SK-N-SH (cell line): ENCODE results near the gene TPH2. TPM values are rescaled to one million over a fixed set of nuclear protein-coding genes. Genes with fewer than 3 reads are reported as not detected.

ENCODE experiments used
- CTCF ChIA-PET: fragments of 300-600, 350-600 bp; formaldehyde crosslinking; extraction: SDS; loops from one replicate; lab custom pipeline; 2021; lab: Yijun Ruan, JAX
- POLR2A ChIA-PET: fragments of 350-600 bp; sonication (Branson Sonifier 250); formaldehyde crosslinking; extraction: SDS; loops from one replicate; lab custom pipeline; 2020; ENCODE audit warnings: antibody characterized with exemption, inconsistent platforms; lab: Yijun Ruan, JAX
- DNase-seq: peaks from one replicate; pipeline ENCODE4 v3.0.0; 2012
- H2AFZ ChIP-seq: fragments of 200-600 bp; sonication (generic); 2 replicates; pipeline ENCODE4 v1.8.1; 2016; ENCODE audit warnings: antibody characterized with exemption, mild to moderate bottlenecking, low read depth
- H3F3A ChIP-seq: fragments of 200-600 bp; sonication (generic); replicated peaks from 2 replicates; pipeline ENCODE3; 2016; ENCODE audit warnings: antibody characterized with exemption, mild to moderate bottlenecking; ENCODE audit not compliant: insufficient read depth
- H3K27ac ChIP-seq, 2 experiments: fragments of 200-500 bp in 1 of 2; fragments of 200-600 bp in 1 of 2; sonication (Bioruptor generic) in 1 of 2; sonication (generic), shearing (Covaris generic) in 1 of 2; 2 replicates each; pipeline versions ENCODE4 v1.5.1 to v1.6.1; 2014 to 2016; ENCODE audit warnings: low read depth in 2 of 2, inconsistent platforms in 1 of 2, low read length in 1 of 2, mild to moderate bottlenecking in 1 of 2, mixed read lengths in 1 of 2
- H3K27me3 ChIP-seq: fragments of 200-600 bp; sonication (generic), shearing (Covaris generic); 2 replicates; pipeline ENCODE4 v1.6.1; 2016; ENCODE audit warnings: mixed run types; ENCODE audit not compliant: insufficient read depth
- H3K36me3 ChIP-seq, 2 experiments: fragments of 200-500 bp in 1 of 2; fragments of 200-600 bp in 1 of 2; sonication (Bioruptor generic) in 1 of 2; sonication (generic) in 1 of 2; replicated peaks in 1 of 2; 2 replicates each; pipeline versions ENCODE3 to v1.5.1; 2014 to 2016; ENCODE audit warnings: low read length in 1 of 2, mild to moderate bottlenecking in 1 of 2; ENCODE audit not compliant: insufficient read depth in 2 of 2, control insufficient read depth in 1 of 2
- H3K4me1 ChIP-seq, 2 experiments: fragments of 200-500 bp in 1 of 2; fragments of 200-600 bp in 1 of 2; sonication (Bioruptor generic) in 1 of 2; sonication (generic), shearing (Covaris generic) in 1 of 2; 2 replicates each; pipeline versions ENCODE4 v1.5.1 to v1.6.1; 2014 to 2016; ENCODE audit warnings: low read depth in 1 of 2, low read length in 1 of 2, mixed run types in 1 of 2; ENCODE audit not compliant: insufficient read depth in 2 of 2, control insufficient read depth in 1 of 2
- H3K4me2 ChIP-seq: fragments of 200-600 bp; sonication (generic), shearing (Covaris generic); 2 replicates; pipeline ENCODE4 v1.6.1; 2017; ENCODE audit warnings: mixed run types
- H3K4me3 ChIP-seq, 2 experiments: fragments of 200-500 bp in 1 of 2; fragments of 200-600 bp in 1 of 2; sonication (Bioruptor generic) in 1 of 2; sonication (generic), shearing (Covaris generic) in 1 of 2; 2 replicates each; pipeline versions ENCODE4 v1.5.1 to v1.8.1; 2014 to 2016; ENCODE audit warnings: low read depth in 2 of 2, inconsistent platforms in 1 of 2, low read length in 1 of 2, mild to moderate bottlenecking in 1 of 2, mixed read lengths in 1 of 2, moderate library complexity in 1 of 2
- H3K79me2 ChIP-seq: fragments of 200-600 bp; sonication (generic); 2 replicates; pipeline ENCODE4 v1.8.1; 2017; ENCODE audit warnings: mild to moderate bottlenecking; ENCODE audit not compliant: insufficient read depth
- H3K9ac ChIP-seq: fragments of 200-600 bp; sonication (generic); 2 replicates; pipeline ENCODE4 v1.6.1; 2017; ENCODE audit warnings: mixed run types
- H3K9me2 ChIP-seq: fragments of 200-600 bp; sonication (generic); 2 replicates; pipeline ENCODE4 v1.6.1; 2017; ENCODE audit warnings: mixed run types
- H3K9me3 ChIP-seq: fragments of 200-600 bp; sonication (generic); 2 replicates; pipeline ENCODE4 v1.6.1; 2017; ENCODE audit warnings: mixed run types, mild to moderate bottlenecking, moderate library complexity
- H4K20me1 ChIP-seq: fragments of 200-600 bp; sonication (generic); 2 replicates; pipeline ENCODE4 v1.6.1; 2017; ENCODE audit warnings: mild to moderate bottlenecking, mixed run types; ENCODE audit not compliant: insufficient read depth
- CHD2 ChIP-seq: fragments of 150-350 bp; IDR thresholded peaks from 2 replicates; pipeline ENCODE4 v1.6.1; 2018; ENCODE audit warnings: low read length; ENCODE audit not compliant: partially characterized antibody
- EP300 ChIP-seq, 2 experiments: IDR thresholded peaks; 2 replicates each; pipeline versions ENCODE4 v1.4.0 to v1.6.1; 2012; ENCODE audit warnings: borderline replicate concordance in 1 of 2, low read depth in 1 of 2, low read length in 1 of 2
- FOSL2 ChIP-seq: IDR thresholded peaks from 2 replicates; pipeline ENCODE4 v1.4.0; 2012; ENCODE audit warnings: low read depth, mild to moderate bottlenecking, moderate library complexity, borderline replicate concordance
- GATA2 ChIP-seq: sonication (generic); formaldehyde crosslinking; IDR thresholded peaks from 2 replicates; pipeline ENCODE4 v1.5.0; 2020; ENCODE audit warnings: mild to moderate bottlenecking, missing genetic modification reagents
- JUND ChIP-seq: IDR thresholded peaks from 2 replicates; pipeline ENCODE4 v1.4.0; 2012
- MAX ChIP-seq: IDR thresholded peaks from 2 replicates; pipeline ENCODE4 v1.4.0; 2012; ENCODE audit warnings: low read depth
- MEF2A ChIP-seq: IDR thresholded peaks from 2 replicates; pipeline ENCODE4 v1.4.0; 2012; ENCODE audit warnings: low read depth, borderline replicate concordance
- NRF1 ChIP-seq: IDR thresholded peaks from 2 replicates; pipeline ENCODE4 v1.6.1; 2012; ENCODE audit warnings: low read depth, mild to moderate bottlenecking, low read length
- RCOR1 ChIP-seq: fragments of 150-350 bp; IDR thresholded peaks from 2 replicates; pipeline ENCODE4 v1.6.1; 2017; ENCODE audit warnings: antibody characterized with exemption, low read length
- RFX5 ChIP-seq: IDR thresholded peaks from 2 replicates; pipeline ENCODE4 v1.6.1; 2012; ENCODE audit warnings: mild to moderate bottlenecking, improper control_type of control experiment, low read length
- RXRA ChIP-seq: IDR thresholded peaks from 2 replicates; pipeline ENCODE4 v1.4.0; 2012; ENCODE audit warnings: low read depth, mild to moderate bottlenecking, borderline replicate concordance
- TAF1 ChIP-seq: IDR thresholded peaks from 2 replicates; pipeline ENCODE4 v1.6.1; 2012; ENCODE audit warnings: low read depth, mild to moderate bottlenecking, low read length, moderate library complexity, borderline replicate concordance
- TCF12 ChIP-seq: IDR thresholded peaks from 2 replicates; pipeline ENCODE4 v1.4.0; 2012
- USF1 ChIP-seq: IDR thresholded peaks from 2 replicates; pipeline ENCODE4 v1.4.0; 2012; ENCODE audit warnings: low read depth, borderline replicate concordance
- USF2 ChIP-seq: fragments of 150-350 bp; IDR thresholded peaks from 2 replicates; pipeline ENCODE4 v1.6.1; 2017; ENCODE audit warnings: antibody characterized with exemption, low read length, low read depth, borderline replicate concordance
- ZBTB33 ChIP-seq: IDR thresholded peaks from 2 replicates; pipeline ENCODE4 v1.4.0; 2012; ENCODE audit warnings: low read depth, borderline replicate concordance
- WGBS: methylation state at CpG from one replicate; pipeline ENCODE4 v1.1.6; 2017; ENCODE audit warnings: low lambda C conversion rate; 5-methylcytosine and 5-hydroxymethylcytosine counted together
- polyA plus RNA-seq, 3 experiments: library from polyadenylated mRNA; depleted of rRNA; stranded (reverse); fragments of >200 nt; gene quantifications; 2 replicates each; pipeline ENCODE4 v1.2.3, GENCODE V29; 2012

TPH2 gene
- polyA plus RNA-seq, 1 of the 3 experiments (the other 2 are of a cell fraction) = not detected

- no peaks in the 10 kb centered on the region for H3K9me2 ChIP-seq
- ChIA-PET CTCF (interaction anchor here (0.6 to 1.6 kb wide), 5 partner anchors 9 to 171 kb away, joined by 3 to 4 read pairs (median 3); partner anchors contain the start of gene TPH2), POLR2A (interaction anchor here (0.8 kb wide), 1 partner anchor 8 kb away, joined by 3 read pairs; no protein-coding TSS in a partner anchor)
- no peaks in the 10 kb centered on the region for H3K79me2 ChIP-seq
- no peaks in the 10 kb centered on the region for H3K27me3 ChIP-seq
- H3K4me3 ChIP-seq = no peak overlapping the region
- TF ChIP-seq FOSL2 (no peak), ZBTB33 (no peak), RFX5 (no peak), EP300 (IDR thresholded peaks at IDR 0.05; ENCODE audit: borderline replicate concordance in 1 of 2, low read depth in 1 of 2, low read length in 1 of 2) (no peak), RCOR1 (no peak), MAX (no peak), NRF1 (no peak), CHD2 (no peak), USF1 (no peak), TAF1 (no peak), GATA2 (CRISPR knock-in tag) (no peak), RXRA (no peak), USF2 (no peak), MEF2A (no peak), JUND (no peak), TCF12 (no peak)
- no peaks in the 10 kb centered on the region for H3K36me3 ChIP-seq
- H4K20me1 ChIP-seq = no peaks in the 10 kb centered on the region
- no peaks in the 10 kb centered on the region; a peak in 1 of 4 replicates for H3K4me1 ChIP-seq
- no peak overlapping the region for H3K27ac ChIP-seq
- H3F3A ChIP-seq = no peaks in the 10 kb centered on the region
- H3K9me3 ChIP-seq = no peaks in the 10 kb centered on the region
- no peak for DNase-seq
- WGBS = 42% methylated on average over 4 of the region's 4 CpGs
- no peak overlapping the region for H2AFZ ChIP-seq
- H3K4me2 ChIP-seq = no peak overlapping the region
- no peak overlapping the region for H3K9ac ChIP-seq
Measured at GRCh38 chr12:71950819-71951218, 12.2 kb downstream of the TPH2 start.
